HAP-1 (cell line): ENCODE data around the gene COL6A5.

Experiments used
- DNase-seq, 2 experiments: peaks; one replicate each; pipeline ENCODE4 v3.0.0-alpha.2; 2016 to 2020; ENCODE audit warnings: low spot score in 2 of 2
- H3K27me3 ChIP-seq: fragments of 250-450 bp; sonication (Bioruptor Pico); 2 replicates; pipeline ENCODE4 v1.5.1; 2020; ENCODE audit warnings: low read depth, mild to moderate bottlenecking, moderate library complexity
- H3K36me3 ChIP-seq: fragments of 250-450 bp; sonication (Bioruptor Pico); replicated peaks from 2 replicates; pipeline ENCODE4 v1.5.1; 2020; ENCODE audit warnings: mild to moderate bottlenecking
- H3K4me1 ChIP-seq: fragments of 250-450 bp; sonication (Bioruptor Pico); 2 replicates; pipeline ENCODE4 v1.5.1; 2020; ENCODE audit warnings: mild to moderate bottlenecking
- H3K4me3 ChIP-seq: fragments of 250-450 bp; sonication (Bioruptor Pico); 2 replicates; pipeline ENCODE4 v1.5.1; 2020; ENCODE audit warnings: mild to moderate bottlenecking, moderate library complexity
- H3K9me3 ChIP-seq: fragments of 250-450 bp; sonication (Bioruptor Pico); 2 replicates; pipeline ENCODE4 v1.5.1; 2020; ENCODE audit warnings: mild to moderate bottlenecking, moderate library complexity
- in situ Hi-C: fragments of 300-500 bp; cut with MboI; formaldehyde crosslinking; loops from 3 replicates; pipeline ENCODE4 v1.14.3; 2020; ENCODE audit warnings: low sequenced_read_pairs, inconsistent platforms, mixed read lengths

The COL6A5 gene

DNA sequence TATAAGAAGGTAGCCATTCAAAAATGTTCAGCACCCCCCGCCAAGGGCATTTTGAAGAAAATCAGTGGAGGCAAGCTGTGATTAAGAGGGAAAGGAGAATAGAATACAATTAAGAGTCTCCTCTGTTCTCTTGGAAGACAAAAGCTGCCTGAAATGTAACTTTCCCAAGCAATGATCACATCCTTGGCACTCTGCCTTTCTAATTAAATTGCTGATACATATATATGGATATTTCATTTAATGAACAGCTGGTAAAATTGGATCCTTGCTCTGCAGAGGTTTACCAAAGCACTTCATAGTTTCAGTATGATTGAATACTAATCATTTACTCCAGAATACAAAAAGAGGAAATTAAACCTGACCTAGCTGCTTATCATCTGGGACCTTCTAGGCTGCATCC lies 182.0 kb downstream of the COL6A5 start:
- in situ Hi-C loops = no loop called here
- DNase-seq = no peak
- no peak overlapping the region for H3K4me3 ChIP-seq
- H3K4me1 ChIP-seq = no peaks in the 10 kb centered on the region
- H3K36me3 ChIP-seq = no peaks in the 10 kb centered on the region
- H3K9me3 ChIP-seq = no peaks in the 10 kb centered on the region
- no peaks in the 10 kb centered on the region; the same call in 1 of the 2 replicates for H3K27me3 ChIP-seq

DNA sequence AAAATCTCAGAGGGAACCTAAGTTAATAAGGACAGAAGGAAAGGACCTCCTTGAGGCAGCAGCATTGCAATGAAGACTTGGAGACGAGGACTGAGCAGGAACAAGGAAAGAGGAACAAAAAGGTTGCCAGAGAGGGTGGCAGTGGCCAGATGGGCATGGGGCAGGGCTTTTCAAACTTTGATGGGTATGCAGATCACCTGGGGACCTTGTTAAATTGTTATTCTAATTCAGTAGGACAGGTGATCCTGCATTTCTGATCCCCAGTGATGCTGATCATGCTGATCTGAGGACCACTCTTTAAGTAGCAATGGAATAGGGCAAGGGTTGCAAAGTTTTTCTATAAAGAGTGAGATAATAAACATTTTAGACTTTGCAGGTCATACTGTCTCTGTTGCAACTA lies 182.6 kb downstream of the COL6A5 start:
- Histone ChIP-seq H3K9me3 (no peaks in the 10 kb centered on the region), H3K27me3 (no peaks in the 10 kb centered on the region), H3K4me1 (no peaks in the 10 kb centered on the region), H3K36me3 (no peaks in the 10 kb centered on the region), H3K4me3 (no peak overlapping the region)
- in situ Hi-C loops = no loop called here
- no peak for DNase-seq

DNA sequence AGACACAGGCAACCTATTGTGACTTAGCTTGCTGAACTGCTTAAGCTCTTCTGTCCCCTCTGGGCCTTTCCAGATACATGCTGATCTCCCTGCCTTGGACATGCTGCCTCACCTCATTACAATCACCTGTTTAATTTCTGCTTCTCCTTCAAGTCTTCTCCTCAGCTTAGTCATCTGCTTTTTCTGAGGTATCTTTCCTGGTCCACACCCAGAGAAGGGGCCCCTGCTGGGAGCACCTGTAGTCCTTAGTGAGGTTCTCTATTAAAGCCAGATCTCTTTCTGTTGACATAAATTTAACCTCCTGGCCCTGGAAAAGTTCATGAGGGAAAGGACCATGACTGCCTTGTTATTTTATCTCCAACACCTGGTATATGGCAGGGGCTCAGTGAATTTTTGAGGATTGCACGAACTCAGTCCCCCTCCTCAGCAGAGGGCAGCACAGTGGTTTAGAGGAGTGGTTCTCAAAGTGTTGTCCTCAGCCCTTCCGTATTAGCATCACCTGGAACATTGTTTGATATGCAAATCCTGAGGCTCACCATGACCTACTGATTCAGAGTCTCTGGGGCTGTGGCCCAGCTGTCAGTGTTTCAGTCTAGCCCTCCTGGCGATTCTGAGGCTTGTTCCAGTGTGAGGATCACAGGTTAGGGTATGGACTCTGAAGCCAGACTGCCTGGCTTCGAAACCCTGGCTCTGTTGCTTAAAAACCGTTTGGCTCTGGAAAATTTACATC lies 184.2 kb downstream of the COL6A5 start:
- Histone ChIP-seq H3K27me3 (no peaks in the 10 kb centered on the region), H3K4me3 (no peak overlapping the region), H3K9me3 (no peaks in the 10 kb centered on the region), H3K4me1 (no peaks in the 10 kb centered on the region), H3K36me3 (no peaks in the 10 kb centered on the region)
- in situ Hi-C loops = no loop called here
- no peak for DNase-seq

DNA sequence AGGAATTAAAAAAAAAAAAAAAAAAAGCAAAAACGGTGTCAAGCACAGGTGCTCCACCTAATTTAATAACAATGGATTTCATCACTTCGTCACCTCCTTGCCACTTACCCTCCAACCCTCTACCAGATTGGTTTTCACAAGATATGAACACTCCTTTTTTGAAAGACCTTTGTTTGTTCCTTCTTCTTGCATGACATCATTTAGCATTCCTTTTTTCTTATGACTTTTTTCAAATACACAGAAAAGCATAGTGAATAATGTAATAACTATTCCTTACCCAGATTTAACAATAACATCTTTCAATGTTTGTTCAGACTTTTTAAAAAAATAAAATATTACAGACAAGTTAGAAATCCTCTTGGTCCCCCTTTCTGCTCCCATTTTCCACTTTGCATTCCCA lies 187.8 kb downstream of the COL6A5 start:
- no peak overlapping the region for H3K4me3 ChIP-seq
- H3K36me3 ChIP-seq = no peaks in the 10 kb centered on the region
- no peaks in the 10 kb centered on the region for H3K9me3 ChIP-seq
- no peaks in the 10 kb centered on the region for H3K27me3 ChIP-seq
- no peak for DNase-seq
- in situ Hi-C loops = no loop called here
- H3K4me1 ChIP-seq = no peaks in the 10 kb centered on the region
